Renal pelvis (tissue), 4 donors: ENCODE data around the gene KIAA1328. TPM values are rescaled to one million over a fixed set of nuclear protein-coding genes. Genes with fewer than 3 reads are reported as not detected.

Experiments used
- DNase-seq: peaks from one replicate; pipeline ENCODE4 v3.0.0-alpha.2; 2013
- polyA plus RNA-seq, 3 donors: library from polyadenylated mRNA; unstranded; fragments of 120-200 nt; gene quantifications; one replicate each; pipeline ENCODE4 v1.2.1, GENCODE V29; 2013; ENCODE audit not compliant: insufficient read length in 3 of 3

KIAA1328 gene
- polyA plus RNA-seq, 3 donors = 8.5 to 14.9 (median 12.1) TPM

DNA sequence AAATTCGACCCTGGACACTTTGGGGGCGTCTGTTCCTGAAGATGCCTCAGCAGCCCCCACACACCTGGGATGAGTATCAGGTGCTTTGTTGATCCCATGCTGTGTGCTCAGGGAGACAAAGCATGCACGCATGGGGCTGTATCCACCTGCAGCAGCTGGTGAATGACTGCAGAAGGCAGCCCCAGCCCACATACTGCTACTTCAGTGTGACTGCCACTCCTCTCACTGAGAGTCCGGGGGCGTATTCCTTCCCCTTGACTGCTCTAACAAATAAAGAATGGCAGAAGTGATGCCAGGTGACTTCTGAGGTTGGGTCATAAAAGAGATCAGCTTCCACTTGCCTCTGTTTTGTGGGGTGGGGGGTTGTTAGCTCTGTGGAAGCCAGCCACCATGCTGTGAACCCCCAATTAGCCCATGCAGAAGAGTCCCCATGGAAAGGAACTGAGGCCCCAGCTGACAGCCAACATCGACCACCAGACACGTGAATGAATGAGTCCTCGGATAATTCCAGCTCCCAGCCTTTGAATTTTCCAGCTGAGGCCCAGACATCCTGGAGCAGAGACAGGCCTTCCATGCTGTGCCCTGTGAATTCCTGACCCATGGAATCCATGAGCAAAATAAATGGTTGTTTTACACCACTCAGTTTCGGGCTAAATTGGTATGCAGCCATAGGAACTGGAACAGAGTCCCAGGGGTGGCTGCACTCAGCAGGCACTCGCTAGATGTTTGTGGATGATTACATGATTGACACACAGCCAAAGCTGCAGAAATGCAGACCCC lies 447.4 kb downstream of the KIAA1328 start:
- no peak for DNase-seq

DNA sequence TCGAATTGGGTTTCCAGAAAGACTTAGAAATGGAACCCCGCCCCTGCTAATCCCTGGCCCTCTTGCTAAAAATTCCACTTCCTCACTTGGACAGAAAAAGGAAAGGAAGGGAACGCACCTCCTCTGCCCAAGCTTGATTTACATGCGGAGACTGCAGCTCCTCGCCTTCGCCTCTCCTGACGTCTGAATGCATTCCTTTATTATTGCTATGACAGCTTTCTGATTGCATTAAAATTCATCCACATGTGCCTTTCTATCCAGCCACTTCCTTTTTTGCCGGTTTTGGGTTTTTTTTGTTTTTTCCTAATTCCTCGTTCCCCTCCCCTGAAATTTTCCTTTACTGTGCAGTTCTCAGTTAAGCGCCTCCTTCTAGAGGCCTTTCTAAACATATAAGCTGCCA lies 448.9 kb downstream of the KIAA1328 start:
- DNase-seq = no peak

Other genes with a start within 250 kb of the KIAA1328 start
- 100 to 1,000 TPM; 109 to 131 (median 128) TPM for gene TPGS2, start 125 bp upstream of the KIAA1328 start, polyA plus RNA-seq